ENCODE measurements around the gene MLST8.
A peak's percentile ranks its signal among the peaks of the same experiment; 100 is the strongest.
"Not testable (repeated sequence)": the region's sequence is repeated elsewhere in the genome, so short reads cannot be mapped to it uniquely, and the experiment has no call there.

Gene MLST8

GRCh38 chr16:2189252-2189893 is 15.9 kb upstream of the MLST8 start:
- no peak for DNase-seq (ENCODE audit: low read depth, low spot score)

DNA sequence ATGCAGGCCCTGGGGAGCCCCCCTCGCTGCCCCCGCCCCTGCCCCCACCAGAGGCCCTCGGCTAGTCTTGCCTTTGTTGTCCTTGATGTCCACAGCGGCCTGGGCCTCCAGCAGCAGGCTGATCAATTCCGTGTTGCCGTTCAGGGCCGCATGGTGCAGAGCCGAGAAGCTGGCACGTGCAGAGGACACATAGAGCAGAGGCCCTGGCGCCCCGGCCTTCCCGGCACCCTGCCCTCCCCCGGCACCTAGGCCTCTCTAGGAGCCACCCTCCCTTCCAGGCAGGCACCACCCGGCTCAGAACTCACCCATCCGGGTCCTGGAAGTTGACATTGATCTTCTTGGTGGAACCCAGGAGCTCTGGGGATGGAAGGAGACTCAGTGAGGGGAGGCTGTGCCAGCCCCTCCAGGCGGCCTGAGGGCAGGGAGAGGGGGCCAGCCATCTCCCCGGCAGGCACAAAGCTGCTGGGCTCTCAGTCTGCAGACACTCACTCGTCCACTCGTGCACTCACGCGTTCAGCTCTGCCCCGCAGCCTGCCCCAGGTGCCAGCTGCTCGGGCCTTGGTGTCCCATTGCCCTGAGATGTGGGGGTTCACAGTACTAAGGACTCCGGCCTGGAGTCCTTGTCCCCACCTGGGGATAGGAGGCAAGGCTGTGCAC is 15.1 kb upstream of the MLST8 start:
- no peak for DNase-seq (ENCODE audit: low read depth, low spot score)

DNA sequence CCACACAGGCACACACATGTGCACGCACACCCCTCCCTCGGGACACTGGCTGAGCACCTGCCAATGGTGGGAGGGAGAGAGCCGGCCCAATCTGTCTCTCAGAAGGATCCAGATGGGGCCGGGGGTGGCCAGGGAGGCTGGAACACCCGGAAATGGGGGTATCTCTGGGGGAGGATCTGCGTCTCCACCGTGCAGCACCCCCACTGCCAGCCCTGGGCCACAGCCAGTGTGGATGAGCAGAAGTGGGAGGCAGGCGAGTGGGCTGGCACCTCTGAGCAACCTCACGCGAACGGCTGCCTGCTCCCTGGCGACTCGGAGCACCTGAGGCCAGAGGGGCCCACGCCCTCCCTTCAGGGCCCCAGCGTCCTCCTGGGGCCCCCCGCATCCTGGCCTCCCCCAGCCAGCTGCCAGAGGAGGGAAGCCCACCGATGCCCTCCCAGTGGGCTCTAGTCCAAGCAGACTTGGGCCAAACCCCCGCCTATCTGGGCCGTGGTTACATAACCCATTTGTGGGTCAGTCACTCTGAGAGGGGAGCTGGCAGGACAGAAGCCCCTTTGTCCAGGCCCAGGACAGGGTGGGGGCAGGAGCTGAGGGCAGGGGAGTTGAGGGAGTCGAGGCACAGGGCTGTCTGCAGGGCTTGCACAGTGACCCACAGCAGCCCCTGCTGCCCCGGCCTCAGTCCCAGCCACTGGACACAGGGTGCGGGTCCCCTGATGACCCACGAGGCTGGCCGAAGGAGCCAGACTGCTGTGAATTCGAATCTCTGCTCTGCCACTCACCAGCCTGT is 14.4 kb upstream of the MLST8 start:
- DNase-seq (ENCODE audit: low read depth, low spot score) = no peak

GRCh38 chr16:2191446-2191706 is 13.9 kb upstream of the MLST8 start:
- no peak for DNase-seq (ENCODE audit: low read depth, low spot score)

- peak; percentile 51 for DNase-seq (ENCODE audit: low read depth, low spot score)
Observed at GRCh38 chr16:2194166-2194834, 11.0 kb upstream of the MLST8 start.

- DNase-seq (ENCODE audit: low read depth, low spot score) = peak; percentile 66
Observed at GRCh38 chr16:2194852-2195321, 10.4 kb upstream of the MLST8 start.

GRCh38 chr16:2195322-2196161 is 9.7 kb upstream of the MLST8 start:
- no peak for DNase-seq (ENCODE audit: low read depth, low spot score)

GRCh38 chr16:2196162-2196980 is 8.9 kb upstream of the MLST8 start, which contains the start of gene CASKIN1:
TSS of gene CASKIN1 (minus strand) at chr16:2196605. CDS start at chr16:2196432, 173 bp downstream.
- peak; percentile 55 for DNase-seq (ENCODE audit: low read depth, low spot score)

- DNase-seq (ENCODE audit: low read depth, low spot score) = no peak
Observed at GRCh38 chr16:2196981-2197511, 8.2 kb upstream of the MLST8 start.

DNA sequence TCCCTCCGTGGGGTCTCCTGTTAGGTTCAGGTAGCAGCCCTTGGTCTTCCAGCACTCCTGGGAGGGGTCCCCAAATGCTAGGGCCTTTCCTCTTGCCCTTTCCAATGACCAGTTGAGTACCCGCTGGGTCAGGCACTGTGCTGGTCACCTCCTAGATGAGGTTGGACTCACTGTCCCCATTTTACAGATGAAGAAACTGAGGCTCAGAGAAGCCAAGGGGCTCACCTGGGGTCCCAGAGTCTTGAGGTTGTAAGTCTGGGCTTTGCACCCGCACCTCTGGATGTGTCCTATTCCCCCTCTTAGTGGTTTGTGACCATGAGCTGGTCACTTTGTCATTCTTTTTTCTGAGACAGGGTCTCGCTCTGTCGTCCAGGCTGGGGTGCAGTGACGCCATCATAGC is 7.5 kb upstream of the MLST8 start:
- no peak for DNase-seq (ENCODE audit: low read depth, low spot score)

DNA sequence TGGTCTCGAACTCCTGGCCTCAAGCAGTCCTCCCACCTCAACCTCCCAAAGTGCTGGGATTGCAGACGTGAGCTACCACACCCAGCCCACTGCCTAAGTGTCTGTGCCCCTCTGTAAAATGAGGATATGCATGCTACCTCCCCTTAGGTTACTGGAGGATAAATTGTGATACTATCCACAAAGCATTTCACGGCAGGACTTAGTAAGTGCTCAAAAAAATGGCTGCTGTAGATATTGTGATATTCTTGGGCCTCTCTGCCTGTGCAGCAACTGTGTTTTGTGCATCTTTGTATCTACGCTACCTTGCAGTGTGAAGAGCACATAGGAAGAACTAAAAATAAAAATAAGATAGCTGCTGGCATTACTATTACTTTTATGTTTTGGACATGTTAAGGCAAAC is 7.0 kb upstream of the MLST8 start:
- no peak for DNase-seq (ENCODE audit: low read depth, low spot score)

- DNase-seq (ENCODE audit: low read depth, low spot score) = no peak
Observed at GRCh38 chr16:2199095-2199494, 6.2 kb upstream of the MLST8 start.

- no peak for DNase-seq (ENCODE audit: low read depth, low spot score)
Observed at GRCh38 chr16:2199621-2200139, 5.6 kb upstream of the MLST8 start.

- no peak for DNase-seq (ENCODE audit: low read depth, low spot score)
Observed at GRCh38 chr16:2200313-2200712, 4.9 kb upstream of the MLST8 start.

DNA sequence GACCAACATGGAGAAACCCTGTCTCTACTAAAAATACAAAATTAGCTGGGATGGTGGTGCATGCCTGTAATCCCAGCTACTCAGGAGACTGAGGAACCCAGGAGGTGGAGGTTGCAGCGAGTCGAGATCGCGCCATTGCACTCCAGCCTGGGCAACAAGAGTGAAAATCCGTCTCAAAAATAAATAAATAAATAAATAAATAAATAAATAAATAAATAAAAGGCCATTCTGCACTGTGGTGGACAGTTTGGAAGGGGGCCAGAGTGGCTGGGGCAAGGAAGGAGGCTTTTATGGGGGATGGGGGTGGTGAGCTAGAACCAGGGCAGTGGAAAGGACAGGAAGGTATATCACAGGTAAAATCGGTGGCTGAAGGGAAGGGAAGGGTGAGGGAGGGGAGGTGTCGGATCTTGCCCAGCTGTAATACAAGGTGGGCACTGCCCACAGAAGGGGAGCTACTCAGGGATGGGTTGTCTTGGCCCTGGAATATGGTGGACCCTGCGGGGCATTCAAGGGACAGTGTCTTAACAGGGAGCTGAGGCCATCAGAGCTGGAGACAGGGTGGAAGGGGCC is 2.0 kb upstream of the MLST8 start:
- not testable (repeated sequence) for DNase-seq (ENCODE audit: low read depth, low spot score)

DNA sequence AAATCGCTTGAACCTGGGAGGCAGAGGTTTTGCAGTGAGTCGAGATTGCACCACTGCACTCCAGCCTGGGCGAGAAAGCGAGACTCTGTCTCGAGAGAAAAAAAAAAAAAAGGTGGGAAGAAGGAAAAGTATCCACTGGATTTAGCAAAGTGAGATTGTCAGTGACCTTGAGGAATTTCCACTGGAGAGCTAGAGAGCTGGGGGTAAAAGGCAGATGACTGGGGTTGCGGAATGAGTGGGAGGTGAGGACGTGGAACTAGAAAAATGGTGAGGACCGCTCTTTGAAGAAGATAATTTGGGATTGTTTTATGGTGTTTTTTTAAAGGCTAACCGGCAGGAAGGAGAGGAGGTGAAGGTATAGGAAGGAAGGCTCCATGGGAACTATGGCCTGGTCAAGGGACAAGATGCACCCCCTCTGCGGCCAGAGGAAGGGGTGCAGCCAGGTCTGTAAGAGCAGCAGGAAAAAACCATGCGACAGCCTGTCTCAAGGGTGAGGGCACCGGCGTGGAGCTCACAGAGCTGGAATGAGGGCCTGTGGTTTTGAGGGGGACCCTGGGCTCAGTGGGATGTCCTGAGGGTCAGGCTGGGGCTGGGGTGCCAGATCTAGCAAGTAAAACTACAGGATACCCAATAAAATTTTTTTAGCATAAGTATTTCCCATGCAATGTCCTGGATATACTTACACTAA is 694 bp upstream of the MLST8 start:
- DNase-seq (ENCODE audit: low read depth, low spot score) = no peak

GRCh38 chr16:2205967-2206313 is 686 bp downstream of the MLST8 start:
- no peak for DNase-seq (ENCODE audit: low read depth, low spot score)

DNA sequence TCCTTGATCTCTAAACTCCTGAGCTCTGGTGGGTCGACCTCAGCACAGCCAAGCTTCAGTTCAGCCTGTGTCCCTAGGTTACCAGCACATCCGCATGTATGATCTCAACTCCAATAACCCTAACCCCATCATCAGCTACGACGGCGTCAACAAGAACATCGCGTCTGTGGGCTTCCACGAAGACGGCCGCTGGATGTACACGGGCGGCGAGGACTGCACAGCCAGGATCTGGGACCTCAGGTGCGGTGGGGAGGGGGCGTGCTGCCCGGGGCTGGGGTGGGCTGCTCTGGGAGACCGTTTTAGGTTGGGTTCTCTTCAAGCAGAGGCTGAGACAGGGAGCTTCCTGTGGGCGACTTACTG is 1.1 kb downstream of the MLST8 start:
- no peak for DNase-seq (ENCODE audit: low read depth, low spot score)

DNA sequence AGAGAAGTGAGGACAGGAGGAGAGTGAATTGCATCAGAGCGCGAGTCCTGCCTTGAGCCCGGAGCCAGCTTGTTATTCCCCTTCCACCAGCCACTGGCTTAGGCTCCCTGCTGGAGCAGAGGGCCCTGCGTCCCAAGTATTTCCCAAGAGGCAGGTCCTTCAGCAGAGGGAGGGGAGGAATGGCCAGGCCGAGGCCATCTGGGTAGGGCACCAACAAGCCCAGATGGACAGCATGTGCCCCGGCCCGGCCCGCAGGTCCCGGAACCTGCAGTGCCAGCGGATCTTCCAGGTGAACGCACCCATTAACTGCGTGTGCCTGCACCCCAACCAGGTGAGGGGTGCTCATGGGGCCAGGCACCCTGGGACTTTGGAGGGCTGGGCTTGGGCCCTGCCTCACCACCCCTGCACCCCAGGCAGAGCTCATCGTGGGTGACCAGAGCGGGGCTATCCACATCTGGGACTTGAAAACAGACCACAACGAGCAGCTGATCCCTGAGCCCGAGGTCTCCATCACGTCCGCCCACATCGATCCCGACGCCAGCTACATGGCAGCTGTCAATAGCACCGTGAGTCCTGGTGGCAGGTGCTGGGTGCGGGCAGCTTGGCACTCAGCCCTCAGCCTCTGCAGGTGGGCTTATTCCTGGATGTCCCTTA is 1.7 kb downstream of the MLST8 start:
- DNase-seq (ENCODE audit: low read depth, low spot score) = no peak
